ENCODE results near the gene NMNAT2.
"Not testable (repeated sequence)": the region's sequence is repeated elsewhere in the genome, so short reads cannot be mapped to it uniquely, and the experiment has no call there.

NMNAT2 gene

GRCh38 chr1:183449223-183449770, 31.1 kb upstream of the NMNAT2 start:
- no peak overlapping the region for H3K27ac ChIP-seq (ENCODE audit: low read depth in 2 of 2, low read length in 2 of 2)
- H3K4me1 ChIP-seq (ENCODE audit: control insufficient read depth in 2 of 2, insufficient read depth in 2 of 2, low read length in 2 of 2) = no peaks in the 10 kb centered on the region
- H3K9me3 ChIP-seq (ENCODE audit: control insufficient read depth in 2 of 2, low read length in 2 of 2) = no peaks in the 10 kb centered on the region
- H3K9ac ChIP-seq (ENCODE audit: low read depth in 1 of 2, low read length in 2 of 2) = no peak overlapping the region
- H3K36me3 ChIP-seq (ENCODE audit: control insufficient read depth in 2 of 2, insufficient read depth in 2 of 2, low read length in 2 of 2) = no peaks in the 10 kb centered on the region
- H3K27me3 ChIP-seq (ENCODE audit: control insufficient read depth in 2 of 2, insufficient read depth in 2 of 2, low read length in 2 of 2) = no peaks in the 10 kb centered on the region
- H3K4me3 ChIP-seq (ENCODE audit: low read length in 2 of 2) = no peak overlapping the region

GRCh38 chr1:183444243-183444642, 26.1 kb upstream of the NMNAT2 start:
- Histone ChIP-seq H3K9ac (ENCODE audit: low read depth in 1 of 2, low read length in 2 of 2) (no peak overlapping the region), H3K9me3 (ENCODE audit: control insufficient read depth in 2 of 2, low read length in 2 of 2) (no peaks in the 10 kb centered on the region), H3K27me3 (ENCODE audit: control insufficient read depth in 2 of 2, insufficient read depth in 2 of 2, low read length in 2 of 2) (no peaks in the 10 kb centered on the region), H3K4me1 (ENCODE audit: control insufficient read depth in 2 of 2, insufficient read depth in 2 of 2, low read length in 2 of 2) (no peaks in the 10 kb centered on the region), H3K36me3 (ENCODE audit: control insufficient read depth in 2 of 2, insufficient read depth in 2 of 2, low read length in 2 of 2) (no peaks in the 10 kb centered on the region), H3K4me3 (ENCODE audit: low read length in 2 of 2) (no peak overlapping the region), H3K27ac (ENCODE audit: low read depth in 2 of 2, low read length in 2 of 2) (no peak overlapping the region)

GRCh38 chr1:183443466-183443865, 25.3 kb upstream of the NMNAT2 start:
- no peak overlapping the region for H3K9ac ChIP-seq (ENCODE audit: low read depth in 1 of 2, low read length in 2 of 2)
- H3K4me1 ChIP-seq (ENCODE audit: control insufficient read depth in 2 of 2, insufficient read depth in 2 of 2, low read length in 2 of 2) = no peaks in the 10 kb centered on the region
- no peaks in the 10 kb centered on the region for H3K9me3 ChIP-seq (ENCODE audit: control insufficient read depth in 2 of 2, low read length in 2 of 2)
- H3K27ac ChIP-seq (ENCODE audit: low read depth in 2 of 2, low read length in 2 of 2) = no peak overlapping the region
- no peaks in the 10 kb centered on the region for H3K27me3 ChIP-seq (ENCODE audit: control insufficient read depth in 2 of 2, insufficient read depth in 2 of 2, low read length in 2 of 2)
- no peak overlapping the region for H3K4me3 ChIP-seq (ENCODE audit: low read length in 2 of 2)
- H3K36me3 ChIP-seq (ENCODE audit: control insufficient read depth in 2 of 2, insufficient read depth in 2 of 2, low read length in 2 of 2) = no peaks in the 10 kb centered on the region

GRCh38 chr1:183443011-183443410, 24.8 kb upstream of the NMNAT2 start:
- no peaks in the 10 kb centered on the region for H3K36me3 ChIP-seq (ENCODE audit: control insufficient read depth in 2 of 2, insufficient read depth in 2 of 2, low read length in 2 of 2)
- H3K27ac ChIP-seq (ENCODE audit: low read depth in 2 of 2, low read length in 2 of 2) = no peak overlapping the region
- H3K27me3 ChIP-seq (ENCODE audit: control insufficient read depth in 2 of 2, insufficient read depth in 2 of 2, low read length in 2 of 2) = no peaks in the 10 kb centered on the region
- H3K9ac ChIP-seq (ENCODE audit: low read depth in 1 of 2, low read length in 2 of 2) = no peak overlapping the region
- H3K4me1 ChIP-seq (ENCODE audit: control insufficient read depth in 2 of 2, insufficient read depth in 2 of 2, low read length in 2 of 2) = no peaks in the 10 kb centered on the region
- no peaks in the 10 kb centered on the region for H3K9me3 ChIP-seq (ENCODE audit: control insufficient read depth in 2 of 2, low read length in 2 of 2)
- H3K4me3 ChIP-seq (ENCODE audit: low read length in 2 of 2) = no peak overlapping the region

GRCh38 chr1:183438060-183438459, 19.9 kb upstream of the NMNAT2 start:
- Histone ChIP-seq H3K4me1 (ENCODE audit: control insufficient read depth in 2 of 2, insufficient read depth in 2 of 2, low read length in 2 of 2) (no peaks in the 10 kb centered on the region), H3K36me3 (ENCODE audit: control insufficient read depth in 2 of 2, insufficient read depth in 2 of 2, low read length in 2 of 2) (no peaks in the 10 kb centered on the region), H3K9ac (ENCODE audit: low read depth in 1 of 2, low read length in 2 of 2) (no peak overlapping the region), H3K4me3 (ENCODE audit: low read length in 2 of 2) (no peak overlapping the region), H3K27ac (ENCODE audit: low read depth in 2 of 2, low read length in 2 of 2) (no peak overlapping the region), H3K27me3 (ENCODE audit: control insufficient read depth in 2 of 2, insufficient read depth in 2 of 2, low read length in 2 of 2) (peaks cover 0 to 4% of the 10 kb centered on the region in 2 donors), H3K9me3 (ENCODE audit: control insufficient read depth in 2 of 2, low read length in 2 of 2) (no peaks in the 10 kb centered on the region)

GRCh38 chr1:183435497-183435896, 17.3 kb upstream of the NMNAT2 start:
- Histone ChIP-seq H3K27me3 (ENCODE audit: control insufficient read depth in 2 of 2, insufficient read depth in 2 of 2, low read length in 2 of 2) (peaks cover 0 to 4% of the 10 kb centered on the region in 2 donors), H3K4me1 (ENCODE audit: control insufficient read depth in 2 of 2, insufficient read depth in 2 of 2, low read length in 2 of 2) (peaks cover 0 to 5% of the 10 kb centered on the region in 2 donors), H3K27ac (ENCODE audit: low read depth in 2 of 2, low read length in 2 of 2) (no peak overlapping the region), H3K9me3 (ENCODE audit: control insufficient read depth in 2 of 2, low read length in 2 of 2) (no peaks in the 10 kb centered on the region), H3K9ac (ENCODE audit: low read depth in 1 of 2, low read length in 2 of 2) (no peak overlapping the region), H3K36me3 (ENCODE audit: control insufficient read depth in 2 of 2, insufficient read depth in 2 of 2, low read length in 2 of 2) (no peaks in the 10 kb centered on the region), H3K4me3 (ENCODE audit: low read length in 2 of 2) (no peak overlapping the region)

- H3K36me3 ChIP-seq (ENCODE audit: control insufficient read depth in 2 of 2, insufficient read depth in 2 of 2, low read length in 2 of 2) = no peaks in the 10 kb centered on the region
- peaks cover 0 to 4% of the 10 kb centered on the region in 2 donors for H3K27me3 ChIP-seq (ENCODE audit: control insufficient read depth in 2 of 2, insufficient read depth in 2 of 2, low read length in 2 of 2)
- H3K9ac ChIP-seq (ENCODE audit: low read depth in 1 of 2, low read length in 2 of 2) = no peak overlapping the region
- peaks cover 0 to 5% of the 10 kb centered on the region in 2 donors for H3K4me1 ChIP-seq (ENCODE audit: control insufficient read depth in 2 of 2, insufficient read depth in 2 of 2, low read length in 2 of 2)
- no peaks in the 10 kb centered on the region for H3K9me3 ChIP-seq (ENCODE audit: control insufficient read depth in 2 of 2, low read length in 2 of 2)
- H3K4me3 ChIP-seq (ENCODE audit: low read length in 2 of 2) = no peak overlapping the region
- no peak overlapping the region for H3K27ac ChIP-seq (ENCODE audit: low read depth in 2 of 2, low read length in 2 of 2)
Measured at GRCh38 chr1:183433703-183434102, 15.5 kb upstream of the NMNAT2 start.

- Histone ChIP-seq H3K9ac (ENCODE audit: low read depth in 1 of 2, low read length in 2 of 2) (no peak overlapping the region), H3K27me3 (ENCODE audit: control insufficient read depth in 2 of 2, insufficient read depth in 2 of 2, low read length in 2 of 2) (peaks cover 0 to 4% of the 10 kb centered on the region in 2 donors), H3K9me3 (ENCODE audit: control insufficient read depth in 2 of 2, low read length in 2 of 2) (no peaks in the 10 kb centered on the region), H3K4me3 (ENCODE audit: low read length in 2 of 2) (no peak overlapping the region), H3K4me1 (ENCODE audit: control insufficient read depth in 2 of 2, insufficient read depth in 2 of 2, low read length in 2 of 2) (peaks cover 0 to 5% of the 10 kb centered on the region in 2 donors), H3K27ac (ENCODE audit: low read depth in 2 of 2, low read length in 2 of 2) (no peak overlapping the region), H3K36me3 (ENCODE audit: control insufficient read depth in 2 of 2, insufficient read depth in 2 of 2, low read length in 2 of 2) (no peaks in the 10 kb centered on the region)
Measured at GRCh38 chr1:183432548-183432875, 14.3 kb upstream of the NMNAT2 start.

- Histone ChIP-seq H3K9me3 (ENCODE audit: control insufficient read depth in 2 of 2, low read length in 2 of 2) (no peaks in the 10 kb centered on the region), H3K4me3 (ENCODE audit: low read length in 2 of 2) (no peak overlapping the region), H3K9ac (ENCODE audit: low read depth in 1 of 2, low read length in 2 of 2) (no peak overlapping the region), H3K27ac (ENCODE audit: low read depth in 2 of 2, low read length in 2 of 2) (no peak overlapping the region), H3K36me3 (ENCODE audit: control insufficient read depth in 2 of 2, insufficient read depth in 2 of 2, low read length in 2 of 2) (no peaks in the 10 kb centered on the region), H3K27me3 (ENCODE audit: control insufficient read depth in 2 of 2, insufficient read depth in 2 of 2, low read length in 2 of 2) (peaks cover 0 to 4% of the 10 kb centered on the region in 2 donors), H3K4me1 (ENCODE audit: control insufficient read depth in 2 of 2, insufficient read depth in 2 of 2, low read length in 2 of 2) (peaks cover 0 to 5% of the 10 kb centered on the region in 2 donors)
Measured at GRCh38 chr1:183431840-183432547, 13.8 kb upstream of the NMNAT2 start.

GRCh38 chr1:183427591-183427990, 9.4 kb upstream of the NMNAT2 start:
- H3K4me3 ChIP-seq (ENCODE audit: low read length in 2 of 2); H3K4me1 ChIP-seq (ENCODE audit: control insufficient read depth in 2 of 2, insufficient read depth in 2 of 2, low read length in 2 of 2); H3K36me3 ChIP-seq (ENCODE audit: control insufficient read depth in 2 of 2, insufficient read depth in 2 of 2, low read length in 2 of 2); H3K9ac ChIP-seq (ENCODE audit: low read depth in 1 of 2, low read length in 2 of 2); H3K27me3 ChIP-seq (ENCODE audit: control insufficient read depth in 2 of 2, insufficient read depth in 2 of 2, low read length in 2 of 2); H3K9me3 ChIP-seq (ENCODE audit: control insufficient read depth in 2 of 2, low read length in 2 of 2); H3K27ac ChIP-seq (ENCODE audit: low read depth in 2 of 2, low read length in 2 of 2): not testable (repeated sequence)

Data from mucosa of rectum (tissue), 2 donors.